ENCODE results near the gene CHPF2.

CHPF2 gene

GRCh38 chr7:151260883-151261282 is 28.6 kb downstream of the CHPF2 start:
- POLR2A ChIA-PET: no interaction called here

DNA sequence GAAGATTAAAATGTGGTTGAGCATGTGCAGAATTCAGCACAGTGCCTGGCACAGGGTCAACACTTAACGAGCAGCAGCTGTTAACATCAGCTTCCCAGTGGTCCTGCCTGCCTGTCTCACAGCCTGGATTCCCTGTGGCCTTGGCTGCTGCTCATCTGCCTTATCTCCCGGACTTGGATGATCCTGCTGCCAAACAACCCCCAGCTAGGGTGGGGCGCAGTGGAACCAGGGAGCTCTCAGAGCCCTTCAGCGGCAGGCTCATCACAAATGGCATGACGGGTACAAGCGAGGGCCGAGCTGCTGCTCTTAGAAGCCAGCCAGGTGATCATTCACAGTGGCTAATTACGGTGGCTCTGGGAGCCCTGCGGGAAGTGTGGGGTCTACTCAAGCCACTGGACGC is 29.2 kb downstream of the CHPF2 start:
- ChIA-PET CTCF (interaction anchor here (0.8 kb wide), 1 partner anchor 17 kb away, joined by 3 read pairs; no protein-coding TSS in a partner anchor), POLR2A (no interaction called here)
- H3K4me1 ChIP-seq (ENCODE audit: control insufficient read depth, insufficient read depth, low read length): no peaks in the 10 kb centered on the region
- H3K4me3 ChIP-seq (ENCODE audit: low read depth, low read length): no peak overlapping the region
- TF ChIP-seq, protein P1, sequence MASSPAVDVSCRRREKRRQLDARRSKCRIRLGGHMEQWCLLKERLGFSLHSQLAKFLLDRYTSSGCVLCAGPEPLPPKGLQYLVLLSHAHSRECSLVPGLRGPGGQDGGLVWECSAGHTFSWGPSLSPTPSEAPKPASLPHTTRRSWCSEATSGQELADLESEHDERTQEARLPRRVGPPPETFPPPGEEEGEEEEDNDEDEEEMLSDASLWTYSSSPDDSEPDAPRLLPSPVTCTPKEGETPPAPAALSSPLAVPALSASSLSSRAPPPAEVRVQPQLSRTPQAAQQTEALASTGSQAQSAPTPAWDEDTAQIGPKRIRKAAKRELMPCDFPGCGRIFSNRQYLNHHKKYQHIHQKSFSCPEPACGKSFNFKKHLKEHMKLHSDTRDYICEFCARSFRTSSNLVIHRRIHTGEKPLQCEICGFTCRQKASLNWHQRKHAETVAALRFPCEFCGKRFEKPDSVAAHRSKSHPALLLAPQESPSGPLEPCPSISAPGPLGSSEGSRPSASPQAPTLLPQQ (tag by site-specific recombination; IDR thresholded peaks at IDR 0.05): no peak
- TF ChIP-seq ZNF433 (tag by site-specific recombination; IDR thresholded peaks at IDR 0.05; ENCODE audit: low read depth) (no peak), ZNF366 (tag by site-specific recombination; conservative IDR thresholded peaks at IDR 0.05) (no peak), TRIM28 (IDR thresholded peaks at IDR 0.05; ENCODE audit: borderline replicate concordance, low read length) (no peak), GLI4 (tag by site-specific recombination; IDR thresholded peaks at IDR 0.05) (no peak), MZF1 (tag by site-specific recombination; IDR thresholded peaks at IDR 0.05; ENCODE audit: borderline replicate concordance) (no peak), TCF7L2 (IDR thresholded peaks at IDR 0.05; ENCODE audit: borderline replicate concordance, low read depth, low read length) (no peak), ZNF664 (tag by site-specific recombination; IDR thresholded peaks at IDR 0.05) (no peak), ZNF777 (tag by site-specific recombination; IDR thresholded peaks at IDR 0.05; ENCODE audit: borderline replicate concordance) (no peak), YY1 (tag by site-specific recombination; IDR thresholded peaks at IDR 0.05) (no peak), ZNF610 (tag by site-specific recombination; IDR thresholded peaks at IDR 0.05; ENCODE audit: borderline replicate concordance) (no peak), ZNF354C (tag by site-specific recombination; IDR thresholded peaks at IDR 0.05; ENCODE audit: borderline replicate concordance, low read depth) (no peak), SETDB1 (IDR thresholded peaks at IDR 0.05; ENCODE audit: insufficient read length, low read length) (no peak)
- TF ChIP-seq, protein P2, sequence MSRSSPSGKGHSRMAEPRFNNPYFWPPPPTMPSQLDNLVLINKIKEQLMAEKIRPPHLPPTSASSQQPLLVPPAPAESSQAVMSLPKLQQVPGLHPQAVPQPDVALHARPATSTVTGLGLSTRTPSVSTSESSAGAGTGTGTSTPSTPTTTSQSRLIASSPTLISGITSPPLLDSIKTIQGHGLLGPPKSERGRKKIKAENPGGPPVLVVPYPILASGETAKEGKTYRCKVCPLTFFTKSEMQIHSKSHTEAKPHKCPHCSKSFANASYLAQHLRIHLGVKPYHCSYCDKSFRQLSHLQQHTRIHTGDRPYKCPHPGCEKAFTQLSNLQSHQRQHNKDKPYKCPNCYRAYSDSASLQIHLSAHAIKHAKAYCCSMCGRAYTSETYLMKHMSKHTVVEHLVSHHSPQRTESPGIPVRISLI (tag by site-specific recombination; IDR thresholded peaks at IDR 0.05): no peak
- TF ChIP-seq, protein P3, sequence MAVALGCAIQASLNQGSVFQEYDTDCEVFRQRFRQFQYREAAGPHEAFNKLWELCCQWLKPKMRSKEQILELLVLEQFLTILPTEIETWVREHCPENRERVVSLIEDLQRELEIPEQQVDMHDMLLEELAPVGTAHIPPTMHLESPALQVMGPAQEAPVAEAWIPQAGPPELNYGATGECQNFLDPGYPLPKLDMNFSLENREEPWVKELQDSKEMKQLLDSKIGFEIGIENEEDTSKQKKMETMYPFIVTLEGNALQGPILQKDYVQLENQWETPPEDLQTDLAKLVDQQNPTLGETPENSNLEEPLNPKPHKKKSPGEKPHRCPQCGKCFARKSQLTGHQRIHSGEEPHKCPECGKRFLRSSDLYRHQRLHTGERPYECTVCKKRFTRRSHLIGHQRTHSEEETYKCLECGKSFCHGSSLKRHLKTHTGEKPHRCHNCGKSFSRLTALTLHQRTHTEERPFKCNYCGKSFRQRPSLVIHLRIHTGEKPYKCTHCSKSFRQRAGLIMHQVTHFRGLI (tag by site-specific recombination; IDR thresholded peaks at IDR 0.05): no peak
- H3K27ac ChIP-seq (ENCODE audit: extremely low read depth, low read depth, low read length): no peak overlapping the region
- H3K9me3 ChIP-seq (ENCODE audit: control insufficient read depth, insufficient read depth, low read depth, low read length): no peaks in the 10 kb centered on the region
- H3K36me3 ChIP-seq (ENCODE audit: control insufficient read depth in 2 of 2, insufficient read depth in 1 of 2, low read length in 2 of 2): no peaks in the 10 kb centered on the region

More at GRCh38 chr7:151260883-151261282, 28.6 kb downstream of the CHPF2 start:
- CTCF ChIA-PET: no interaction called here
- no peaks in the 10 kb centered on the region for H3K4me1 ChIP-seq (ENCODE audit: control insufficient read depth, insufficient read depth, low read length)
- H3K4me3 ChIP-seq (ENCODE audit: low read depth, low read length): no peak overlapping the region
- TF ChIP-seq ZNF169 (tag by site-specific recombination; IDR thresholded peaks at IDR 0.05) (no peak), ZSCAN30 (tag by site-specific recombination; IDR thresholded peaks at IDR 0.05) (no peak), ZNF514 (tag by site-specific recombination; IDR thresholded peaks at IDR 0.05) (no peak), ZNF658 (tag by site-specific recombination; IDR thresholded peaks at IDR 0.05) (no peak), MYNN (tag by site-specific recombination; IDR thresholded peaks at IDR 0.05; ENCODE audit: borderline replicate concordance) (no peak), TRIM28 (IDR thresholded peaks at IDR 0.05; ENCODE audit: borderline replicate concordance, low read length) (no peak), EGR2 (tag by site-specific recombination; IDR thresholded peaks at IDR 0.05; ENCODE audit: low read depth) (no peak), ZNF785 (tag by site-specific recombination; IDR thresholded peaks at IDR 0.05) (no peak), WT1 (tag by site-specific recombination; IDR thresholded peaks at IDR 0.05) (no peak), ZNF292 (tag by site-specific recombination; IDR thresholded peaks at IDR 0.05; ENCODE audit: borderline replicate concordance, low read depth) (no peak), ZNF670 (tag by site-specific recombination; IDR thresholded peaks at IDR 0.05; ENCODE audit: low read depth) (no peak), ZNF791 (tag by site-specific recombination; IDR thresholded peaks at IDR 0.05) (no peak), ZNF600 (tag by site-specific recombination; IDR thresholded peaks at IDR 0.05) (no peak), ZBTB6 (tag by site-specific recombination; IDR thresholded peaks at IDR 0.05) (no peak), ZNF629 (tag by site-specific recombination; IDR thresholded peaks at IDR 0.05) (no peak), ZNF677 (tag by site-specific recombination; IDR thresholded peaks at IDR 0.05) (no peak)
- TF ChIP-seq, protein P4, sequence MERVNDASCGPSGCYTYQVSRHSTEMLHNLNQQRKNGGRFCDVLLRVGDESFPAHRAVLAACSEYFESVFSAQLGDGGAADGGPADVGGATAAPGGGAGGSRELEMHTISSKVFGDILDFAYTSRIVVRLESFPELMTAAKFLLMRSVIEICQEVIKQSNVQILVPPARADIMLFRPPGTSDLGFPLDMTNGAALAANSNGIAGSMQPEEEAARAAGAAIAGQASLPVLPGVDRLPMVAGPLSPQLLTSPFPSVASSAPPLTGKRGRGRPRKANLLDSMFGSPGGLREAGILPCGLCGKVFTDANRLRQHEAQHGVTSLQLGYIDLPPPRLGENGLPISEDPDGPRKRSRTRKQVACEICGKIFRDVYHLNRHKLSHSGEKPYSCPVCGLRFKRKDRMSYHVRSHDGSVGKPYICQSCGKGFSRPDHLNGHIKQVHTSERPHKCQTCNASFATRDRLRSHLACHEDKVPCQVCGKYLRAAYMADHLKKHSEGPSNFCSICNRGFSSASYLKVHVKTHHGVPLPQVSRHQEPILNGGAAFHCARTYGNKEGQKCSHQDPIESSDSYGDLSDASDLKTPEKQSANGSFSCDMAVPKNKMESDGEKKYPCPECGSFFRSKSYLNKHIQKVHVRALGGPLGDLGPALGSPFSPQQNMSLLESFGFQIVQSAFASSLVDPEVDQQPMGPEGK (tag by site-specific recombination; IDR thresholded peaks at IDR 0.05): no peak
- TF ChIP-seq, protein P5, sequence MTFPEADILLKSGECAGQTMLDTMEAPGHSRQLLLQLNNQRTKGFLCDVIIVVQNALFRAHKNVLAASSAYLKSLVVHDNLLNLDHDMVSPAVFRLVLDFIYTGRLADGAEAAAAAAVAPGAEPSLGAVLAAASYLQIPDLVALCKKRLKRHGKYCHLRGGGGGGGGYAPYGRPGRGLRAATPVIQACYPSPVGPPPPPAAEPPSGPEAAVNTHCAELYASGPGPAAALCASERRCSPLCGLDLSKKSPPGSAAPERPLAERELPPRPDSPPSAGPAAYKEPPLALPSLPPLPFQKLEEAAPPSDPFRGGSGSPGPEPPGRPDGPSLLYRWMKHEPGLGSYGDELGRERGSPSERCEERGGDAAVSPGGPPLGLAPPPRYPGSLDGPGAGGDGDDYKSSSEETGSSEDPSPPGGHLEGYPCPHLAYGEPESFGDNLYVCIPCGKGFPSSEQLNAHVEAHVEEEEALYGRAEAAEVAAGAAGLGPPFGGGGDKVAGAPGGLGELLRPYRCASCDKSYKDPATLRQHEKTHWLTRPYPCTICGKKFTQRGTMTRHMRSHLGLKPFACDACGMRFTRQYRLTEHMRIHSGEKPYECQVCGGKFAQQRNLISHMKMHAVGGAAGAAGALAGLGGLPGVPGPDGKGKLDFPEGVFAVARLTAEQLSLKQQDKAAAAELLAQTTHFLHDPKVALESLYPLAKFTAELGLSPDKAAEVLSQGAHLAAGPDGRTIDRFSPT (tag by site-specific recombination; IDR thresholded peaks at IDR 0.05): no peak
- H3K9me3 ChIP-seq (ENCODE audit: control insufficient read depth, insufficient read depth, low read depth, low read length): no peaks in the 10 kb centered on the region
- no peaks in the 10 kb centered on the region for H3K36me3 ChIP-seq (ENCODE audit: control insufficient read depth in 2 of 2, insufficient read depth in 1 of 2, low read length in 2 of 2)
- H3K27ac ChIP-seq (ENCODE audit: extremely low read depth, low read depth, low read length): no peak overlapping the region
